Endometrium (tissue), 2 donors: ENCODE measurements around the gene IRGQ.
"Not testable (repeated sequence)": the region's sequence is repeated elsewhere in the genome, so short reads cannot be mapped to it uniquely, and the experiment has no call there.

Source experiments
- FAIRE-seq: peaks from 2 replicates; lab custom pipeline; 2012; peaks lifted over from hg19 to GRCh38; lab: Jason Lieb, UNC
- donor health status: control.
- donor health status: control.

Gene IRGQ

DNA sequence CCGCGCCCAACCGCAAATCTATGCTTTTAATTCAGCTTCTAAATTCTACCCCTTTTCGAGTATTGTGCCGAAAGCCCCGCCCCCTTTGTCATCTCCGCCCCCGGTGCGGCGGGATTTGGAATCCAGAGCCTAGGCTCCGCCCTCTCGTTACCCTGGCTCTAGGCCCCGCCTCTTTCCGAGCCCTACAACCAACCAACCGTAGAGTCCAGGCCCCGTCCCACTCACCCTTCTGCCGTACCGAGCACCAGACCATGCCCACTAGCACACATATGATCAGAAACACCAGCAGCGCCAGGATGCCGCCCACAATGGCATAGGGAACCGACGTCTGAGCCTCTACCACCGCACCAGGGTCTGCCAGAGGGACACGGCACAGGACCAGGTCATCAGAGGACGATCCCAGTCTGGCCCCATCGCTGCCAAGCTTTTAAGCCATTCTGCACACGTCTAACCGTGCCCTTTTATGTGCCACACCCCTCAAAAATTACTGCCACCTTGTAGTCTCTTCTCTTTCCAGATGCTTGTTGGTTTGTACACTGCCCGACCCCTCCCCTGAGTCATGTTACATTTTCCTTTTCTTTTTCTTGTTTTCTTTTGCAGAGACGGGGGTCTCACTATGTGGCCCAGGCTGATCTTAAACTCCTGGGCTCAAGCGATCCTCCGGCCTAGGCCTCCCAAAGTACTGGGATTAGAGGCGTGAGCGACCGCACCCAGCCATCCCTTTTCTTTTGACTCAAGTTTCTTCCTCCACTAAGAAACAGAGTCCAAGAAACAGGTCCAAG lies 28.1 kb upstream of the IRGQ start:
- no peak for FAIRE-seq

DNA sequence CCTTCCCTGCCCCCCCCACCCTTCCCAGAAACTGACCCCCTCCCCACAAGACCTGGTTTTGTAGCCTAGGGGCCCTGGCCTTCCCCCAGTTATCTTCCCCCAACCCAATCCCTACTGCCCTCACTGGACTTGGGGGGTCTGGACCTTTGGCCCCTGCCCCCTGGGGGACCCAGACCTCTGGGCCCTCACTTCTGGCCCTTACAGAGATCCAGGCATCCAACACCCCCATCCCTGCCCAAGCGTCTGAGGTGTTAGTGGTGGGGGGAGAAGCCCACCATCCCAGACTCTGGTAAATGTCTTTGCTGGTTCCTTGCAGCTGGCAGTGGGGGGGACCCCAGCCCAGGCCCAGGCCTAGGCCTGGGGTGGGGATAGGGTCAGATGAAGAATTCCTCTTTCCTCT lies 27.0 kb upstream of the IRGQ start:
- FAIRE-seq, result no peak

GRCh38 chr19:43622070-43622469 lies 26.1 kb upstream of the IRGQ start:
- no peak for FAIRE-seq

GRCh38 chr19:43620061-43621001 lies 24.4 kb upstream of the IRGQ start:
- FAIRE-seq, result no peak

DNA sequence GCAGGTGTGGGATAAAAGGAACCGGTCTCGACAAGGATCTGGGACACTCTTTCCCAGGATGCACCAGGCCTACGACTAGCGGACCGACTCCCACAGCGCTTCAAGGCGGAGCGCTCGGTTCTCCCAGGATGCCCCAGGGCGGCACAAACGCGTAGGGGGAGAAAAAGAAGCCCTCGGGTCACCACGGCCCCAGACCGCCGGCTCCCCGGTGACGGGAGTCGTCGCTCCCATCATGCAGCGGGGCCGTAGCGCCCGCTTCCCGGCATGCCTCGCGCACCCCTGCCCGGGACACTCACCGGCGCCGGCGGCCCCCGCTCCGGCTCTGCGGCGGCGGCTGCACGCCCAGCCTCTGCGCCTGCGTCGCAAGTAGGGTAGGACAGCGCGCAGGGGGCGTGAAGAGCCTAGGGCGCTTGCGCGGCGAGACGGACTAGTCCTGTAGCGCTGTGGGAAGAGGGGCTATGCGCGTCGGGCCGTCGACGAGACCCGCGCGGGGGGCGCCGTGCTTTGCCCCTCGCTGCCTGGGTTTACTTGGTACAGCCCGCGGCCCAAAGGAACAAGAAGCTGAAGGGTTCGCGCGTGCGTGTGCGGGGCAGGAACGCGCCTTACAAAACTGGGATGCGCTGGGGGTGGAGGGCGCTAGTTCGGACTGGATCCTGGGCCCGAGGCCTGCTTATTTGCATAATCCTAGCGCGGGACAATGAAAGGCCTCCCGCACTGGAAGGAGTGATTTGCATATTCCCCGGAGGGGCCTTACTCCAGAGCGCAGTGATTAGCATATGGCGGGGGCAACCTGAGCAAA lies 23.5 kb upstream of the IRGQ start, which contains the start of gene ZNF428:
TSS of gene ZNF428 (minus strand) at position 368 of the 799 bp plus-strand sequence. CDS start 5,325 bp downstream, outside the sequence.
- FAIRE-seq, result no peak

DNA sequence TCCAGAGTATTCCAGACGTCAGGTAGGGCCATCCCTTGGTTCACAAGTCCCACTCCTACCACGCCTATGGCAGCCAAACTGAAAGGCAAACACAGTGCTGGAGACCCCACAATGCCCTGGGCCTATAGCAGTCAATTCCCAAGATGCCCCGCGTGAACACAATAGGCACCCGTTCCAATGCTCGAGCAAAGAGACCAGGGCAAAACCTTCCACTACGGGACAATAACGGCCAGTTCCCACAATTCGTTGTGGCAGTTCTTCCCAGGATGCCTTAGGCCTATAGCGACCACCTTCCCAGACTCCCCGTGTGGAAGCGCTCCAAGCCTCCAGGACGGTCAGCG lies 23.0 kb upstream of the IRGQ start:
- FAIRE-seq, result no peak

DNA sequence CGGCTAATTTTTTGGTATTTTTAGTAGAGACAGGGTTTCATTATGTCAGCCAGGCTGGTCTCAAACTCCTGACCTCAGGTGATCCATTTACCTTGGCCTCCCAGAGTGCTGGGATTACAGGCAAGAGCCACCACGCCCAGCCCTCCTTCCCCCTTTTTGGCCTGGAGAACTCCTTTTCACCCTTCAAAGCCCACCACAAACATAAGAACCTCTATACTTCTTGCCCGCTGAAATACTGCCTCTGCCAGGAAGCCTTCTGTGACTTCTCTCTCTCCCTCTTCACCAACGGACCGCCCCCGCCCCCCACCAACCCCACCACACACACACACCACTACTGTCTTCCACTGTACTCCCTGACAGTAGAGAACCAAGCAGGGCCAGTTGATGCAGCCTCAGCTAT lies 21.0 kb upstream of the IRGQ start:
- FAIRE-seq, result no peak

DNA sequence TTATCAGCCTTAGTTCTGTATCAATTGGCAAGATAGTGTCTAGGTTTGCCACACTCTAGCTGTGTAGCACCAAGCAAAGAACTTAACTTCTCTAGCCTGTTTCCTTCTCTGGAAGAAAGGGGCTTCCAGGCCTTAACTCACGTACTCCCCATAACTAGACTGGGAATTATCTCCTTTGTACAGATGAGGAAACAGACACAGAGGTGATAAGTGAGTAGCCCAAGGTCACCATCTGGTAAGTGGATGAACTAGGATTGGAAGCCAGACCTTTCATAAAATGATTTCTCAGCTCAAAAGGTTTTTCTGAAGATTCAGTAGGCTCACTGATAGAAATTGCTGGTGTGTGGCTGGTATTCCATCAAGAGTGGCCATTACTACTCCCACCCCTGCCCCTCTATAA lies 20.4 kb upstream of the IRGQ start:
- FAIRE-seq, result no peak

GRCh38 chr19:43612374-43612773 lies 16.4 kb upstream of the IRGQ start:
- no peak for FAIRE-seq

DNA sequence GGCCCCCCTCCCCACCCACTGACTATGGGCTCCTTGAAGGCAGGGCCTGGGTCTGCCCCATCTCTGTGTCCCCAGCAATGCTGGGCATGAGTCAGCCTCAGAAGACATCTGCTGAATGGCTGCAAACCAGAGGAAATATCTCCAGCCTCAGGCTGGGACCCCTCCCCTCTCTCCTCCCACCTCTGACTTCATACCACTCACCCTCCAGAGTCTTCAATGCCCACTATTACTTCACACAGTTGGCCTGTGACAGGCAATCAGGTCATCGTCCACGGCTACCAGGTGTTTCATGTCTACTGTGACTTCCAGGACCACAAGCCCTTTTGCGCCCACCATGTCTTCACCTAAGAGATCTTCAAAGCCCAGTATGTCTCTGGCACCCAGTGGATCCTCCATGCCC lies 15.9 kb upstream of the IRGQ start, which contains the start of gene SRRM5:
TSS of gene SRRM5 (plus strand) at position 301 of the 400 bp plus-strand sequence. CDS start at position 335, 34 bp downstream.
- FAIRE-seq, result no peak

DNA sequence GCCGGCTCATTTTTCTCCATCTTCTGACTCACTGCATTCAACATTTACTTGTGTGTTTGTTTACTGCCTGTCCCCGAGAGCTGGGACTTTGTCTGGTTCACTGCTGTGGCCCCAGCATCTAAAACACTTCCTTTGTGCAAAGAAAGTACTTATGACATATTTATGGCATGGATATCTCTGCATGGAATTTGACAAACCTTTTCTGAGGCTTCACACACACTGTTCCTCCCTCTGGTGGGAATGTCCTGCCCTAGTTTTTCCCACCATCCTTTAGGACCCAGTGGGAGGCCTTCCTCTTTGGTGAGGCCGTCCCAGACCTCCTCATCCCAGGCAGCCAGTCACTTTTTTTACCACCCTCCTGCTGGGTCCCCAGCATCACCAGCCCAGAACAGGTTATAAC lies 14.6 kb upstream of the IRGQ start:
- FAIRE-seq, result no peak

GRCh38 chr19:43609872-43610271 lies 13.9 kb upstream of the IRGQ start:
- FAIRE-seq, result no peak

GRCh38 chr19:43607238-43608205 lies 11.6 kb upstream of the IRGQ start:
- no peak for FAIRE-seq

GRCh38 chr19:43606569-43607229 lies 10.8 kb upstream of the IRGQ start:
- FAIRE-seq, result no peak

DNA sequence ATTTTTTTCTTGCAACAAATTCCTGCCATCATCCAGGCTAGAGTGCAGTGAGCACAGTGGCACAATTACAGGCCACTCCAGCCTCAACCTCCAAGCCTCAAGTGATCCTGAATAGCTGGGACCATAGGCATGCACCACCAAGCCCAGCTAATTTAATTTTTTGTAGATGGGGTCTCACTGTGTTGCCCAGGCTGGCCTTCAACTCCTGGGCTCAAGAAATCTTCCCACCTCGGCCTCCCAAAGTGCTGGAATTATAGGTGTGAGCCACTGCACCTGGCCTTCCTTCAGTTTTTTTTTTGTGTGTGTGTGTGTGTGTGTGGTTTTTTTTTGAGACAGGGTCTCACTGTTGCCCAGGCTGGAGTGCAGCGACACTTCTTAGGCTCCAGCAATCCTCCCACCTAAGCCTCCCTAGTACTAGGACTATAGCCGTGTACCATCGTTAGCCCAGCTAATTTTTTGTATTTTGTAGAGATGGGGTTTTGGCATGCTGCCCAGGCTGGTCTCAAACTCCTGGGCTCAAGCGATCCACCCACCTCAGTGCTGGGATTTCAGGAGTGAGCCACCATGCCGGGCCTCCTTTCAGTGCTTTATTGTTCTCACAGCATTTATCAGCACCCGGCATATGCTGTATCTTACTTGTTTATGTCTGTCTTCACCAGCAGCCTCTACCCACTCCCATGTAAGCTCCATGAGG lies 10.1 kb upstream of the IRGQ start:
- FAIRE-seq, result no peak

DNA sequence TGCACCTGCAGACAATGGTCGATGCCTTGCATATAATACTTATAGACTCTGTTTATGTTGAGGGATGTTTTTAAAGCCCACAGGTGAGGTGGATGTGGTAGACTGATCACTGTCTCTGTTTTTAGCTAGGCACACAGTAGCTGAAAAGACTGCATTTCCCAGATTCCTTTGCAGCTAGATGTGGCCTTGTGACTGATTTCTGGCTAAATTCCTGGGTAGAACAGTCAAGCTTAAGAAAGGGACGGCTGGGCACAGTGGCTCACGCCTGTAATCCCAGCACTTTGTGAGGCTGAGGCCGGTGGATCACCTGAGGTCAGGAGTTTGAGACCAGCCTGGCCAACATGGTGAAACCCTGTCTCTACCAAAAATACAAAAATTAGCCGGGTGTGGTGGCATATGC lies 4.4 kb upstream of the IRGQ start:
- FAIRE-seq, result not testable (repeated sequence)

GRCh38 chr19:43599635-43600295 lies 3.8 kb upstream of the IRGQ start:
- no peak for FAIRE-seq

GRCh38 chr19:43598445-43599240 lies 2.7 kb upstream of the IRGQ start:
- FAIRE-seq, result no peak
